NB4 (cell line): Measurements from ENCODE around the gene KMT2B.

Source experiments
- MYC ChIP-seq: IDR thresholded peaks from 2 replicates; pipeline ENCODE4 v1.6.1; 2011; ENCODE audit warnings: low read depth, low read length
- POLR2A ChIP-seq: IDR thresholded peaks from 2 replicates; pipeline ENCODE4 v1.6.1; 2011; ENCODE audit warnings: mild to moderate bottlenecking; ENCODE audit not compliant: insufficient read length; ENCODE audit errors: extremely low read depth
- TF ChIP-seq, protein P1 (sequence below): IDR thresholded peaks from one replicate; pipeline ENCODE4 v1.5.1; 2012; ENCODE audit warnings: low read depth, low read length
- TF ChIP-seq, protein P2 (sequence below): IDR thresholded peaks from 2 replicates; pipeline ENCODE4 v1.6.1; 2011; ENCODE audit warnings: low read depth, low read length

- TF ChIP-seq, protein P1, sequence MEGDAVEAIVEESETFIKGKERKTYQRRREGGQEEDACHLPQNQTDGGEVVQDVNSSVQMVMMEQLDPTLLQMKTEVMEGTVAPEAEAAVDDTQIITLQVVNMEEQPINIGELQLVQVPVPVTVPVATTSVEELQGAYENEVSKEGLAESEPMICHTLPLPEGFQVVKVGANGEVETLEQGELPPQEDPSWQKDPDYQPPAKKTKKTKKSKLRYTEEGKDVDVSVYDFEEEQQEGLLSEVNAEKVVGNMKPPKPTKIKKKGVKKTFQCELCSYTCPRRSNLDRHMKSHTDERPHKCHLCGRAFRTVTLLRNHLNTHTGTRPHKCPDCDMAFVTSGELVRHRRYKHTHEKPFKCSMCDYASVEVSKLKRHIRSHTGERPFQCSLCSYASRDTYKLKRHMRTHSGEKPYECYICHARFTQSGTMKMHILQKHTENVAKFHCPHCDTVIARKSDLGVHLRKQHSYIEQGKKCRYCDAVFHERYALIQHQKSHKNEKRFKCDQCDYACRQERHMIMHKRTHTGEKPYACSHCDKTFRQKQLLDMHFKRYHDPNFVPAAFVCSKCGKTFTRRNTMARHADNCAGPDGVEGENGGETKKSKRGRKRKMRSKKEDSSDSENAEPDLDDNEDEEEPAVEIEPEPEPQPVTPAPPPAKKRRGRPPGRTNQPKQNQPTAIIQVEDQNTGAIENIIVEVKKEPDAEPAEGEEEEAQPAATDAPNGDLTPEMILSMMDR: no peak
- TF ChIP-seq POLR2A (no peak), MYC (no peak)
- TF ChIP-seq, protein P2, sequence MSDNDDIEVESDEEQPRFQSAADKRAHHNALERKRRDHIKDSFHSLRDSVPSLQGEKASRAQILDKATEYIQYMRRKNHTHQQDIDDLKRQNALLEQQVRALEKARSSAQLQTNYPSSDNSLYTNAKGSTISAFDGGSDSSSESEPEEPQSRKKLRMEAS: no peak
Observed at GRCh38 chr19:35774274-35775045, 56.7 kb downstream of the KMT2B start.
